GM12878 (cell line): ENCODE results near the gene TESK2.

ENCODE experiments used
- ASH2L ChIP-seq: fragments of 300-600, 200-600 bp; sonication (generic); IDR thresholded peaks from 2 replicates; pipeline ENCODE4 v1.6.1; 2017; ENCODE audit warnings: low read depth, mild to moderate bottlenecking, borderline replicate concordance
- MTA2 ChIP-seq: fragments of 450-650 bp; IDR thresholded peaks from 2 replicates; pipeline ENCODE4 v1.6.1; 2016; ENCODE audit warnings: low read depth, mild to moderate bottlenecking, moderate library complexity
- MYC ChIP-seq: IDR thresholded peaks from 2 replicates; pipeline ENCODE4 v1.6.1; 2011; ENCODE audit warnings: mild to moderate bottlenecking, low read length, moderate library complexity, inconsistent platforms; ENCODE audit not compliant: insufficient read depth, insufficient replicate concordance, insufficient read length, severe bottlenecking
- POLR2A ChIP-seq: IDR thresholded peaks from 2 replicates; pipeline ENCODE4 v1.6.1; 2011; ENCODE audit warnings: low read depth, mild to moderate bottlenecking, low read length
- RAD21 ChIP-seq: IDR thresholded peaks from 2 replicates; pipeline ENCODE4 v1.6.1; 2011; ENCODE audit warnings: mild to moderate bottlenecking, low read depth, low read length, moderate library complexity; ENCODE audit not compliant: insufficient read depth
- YY1 ChIP-seq: IDR thresholded peaks from 2 replicates; pipeline ENCODE4 v1.6.1; 2011; ENCODE audit warnings: low read depth, mild to moderate bottlenecking, low read length
- ZBED1 ChIP-seq: IDR thresholded peaks from 2 replicates; pipeline ENCODE4 v1.6.1; 2016; ENCODE audit warnings: borderline replicate concordance
- ZZZ3 ChIP-seq: IDR thresholded peaks from 2 replicates; pipeline ENCODE4 v1.6.1; 2011; ENCODE audit warnings: low read depth; ENCODE audit not compliant: control insufficient read depth, insufficient read length
- TF ChIP-seq, protein P1 (sequence below): fragments of 450-650 bp; IDR thresholded peaks from 2 replicates; pipeline ENCODE4 v1.6.1; 2016; ENCODE audit warnings: mild to moderate bottlenecking
- TF ChIP-seq, protein P2 (sequence below), 3 experiments: IDR thresholded peaks in 2 of 3; conservative IDR thresholded peaks in 1 of 3; 2 replicates each; pipeline ENCODE4 v1.5.1; 2011; ENCODE audit warnings: low read depth in 3 of 3, low read length in 3 of 3, mild to moderate bottlenecking in 3 of 3, control low read depth in 2 of 3, moderate library complexity in 2 of 3, inconsistent platforms in 1 of 3, mixed read lengths in 1 of 3; ENCODE audit not compliant: control insufficient read depth in 2 of 3, insufficient read depth in 1 of 3; ENCODE audit errors: extremely low read depth in 1 of 3

DNA sequence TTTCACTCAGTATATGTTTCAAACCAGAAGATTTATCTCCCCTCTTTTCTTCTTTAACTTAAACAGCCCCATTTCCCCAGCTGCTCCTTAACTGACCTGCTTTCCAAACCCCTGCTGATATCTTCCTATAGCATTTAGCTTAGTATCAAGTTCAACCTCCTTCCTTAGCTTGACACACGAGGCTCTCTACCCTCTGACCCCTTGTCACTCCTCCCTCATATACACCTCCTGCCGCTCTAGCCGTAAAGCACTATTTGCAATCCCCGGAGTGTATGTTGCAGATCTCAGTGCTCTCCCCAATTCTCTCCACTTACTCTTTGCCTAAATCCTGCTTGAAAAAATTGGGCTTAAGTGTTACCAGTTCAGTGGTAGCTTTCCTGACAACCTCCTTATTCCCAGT lies 45.9 kb upstream of the TESK2 start:
- TF ChIP-seq YY1 (no peak), ZZZ3 (no peak), ASH2L (no peak), ZBED1 (no peak), MTA2 (no peak), RAD21 (no peak), POLR2A (no peak), MYC (no peak)
- TF ChIP-seq, protein P1, sequence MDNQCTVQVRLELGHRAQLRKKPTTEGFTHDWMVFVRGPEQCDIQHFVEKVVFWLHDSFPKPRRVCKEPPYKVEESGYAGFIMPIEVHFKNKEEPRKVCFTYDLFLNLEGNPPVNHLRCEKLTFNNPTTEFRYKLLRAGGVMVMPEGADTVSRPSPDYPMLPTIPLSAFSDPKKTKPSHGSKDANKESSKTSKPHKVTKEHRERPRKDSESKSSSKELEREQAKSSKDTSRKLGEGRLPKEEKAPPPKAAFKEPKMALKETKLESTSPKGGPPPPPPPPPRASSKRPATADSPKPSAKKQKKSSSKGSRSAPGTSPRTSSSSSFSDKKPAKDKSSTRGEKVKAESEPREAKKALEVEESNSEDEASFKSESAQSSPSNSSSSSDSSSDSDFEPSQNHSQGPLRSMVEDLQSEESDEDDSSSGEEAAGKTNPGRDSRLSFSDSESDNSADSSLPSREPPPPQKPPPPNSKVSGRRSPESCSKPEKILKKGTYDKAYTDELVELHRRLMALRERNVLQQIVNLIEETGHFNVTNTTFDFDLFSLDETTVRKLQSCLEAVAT: no peak
- TF ChIP-seq, protein P2, sequence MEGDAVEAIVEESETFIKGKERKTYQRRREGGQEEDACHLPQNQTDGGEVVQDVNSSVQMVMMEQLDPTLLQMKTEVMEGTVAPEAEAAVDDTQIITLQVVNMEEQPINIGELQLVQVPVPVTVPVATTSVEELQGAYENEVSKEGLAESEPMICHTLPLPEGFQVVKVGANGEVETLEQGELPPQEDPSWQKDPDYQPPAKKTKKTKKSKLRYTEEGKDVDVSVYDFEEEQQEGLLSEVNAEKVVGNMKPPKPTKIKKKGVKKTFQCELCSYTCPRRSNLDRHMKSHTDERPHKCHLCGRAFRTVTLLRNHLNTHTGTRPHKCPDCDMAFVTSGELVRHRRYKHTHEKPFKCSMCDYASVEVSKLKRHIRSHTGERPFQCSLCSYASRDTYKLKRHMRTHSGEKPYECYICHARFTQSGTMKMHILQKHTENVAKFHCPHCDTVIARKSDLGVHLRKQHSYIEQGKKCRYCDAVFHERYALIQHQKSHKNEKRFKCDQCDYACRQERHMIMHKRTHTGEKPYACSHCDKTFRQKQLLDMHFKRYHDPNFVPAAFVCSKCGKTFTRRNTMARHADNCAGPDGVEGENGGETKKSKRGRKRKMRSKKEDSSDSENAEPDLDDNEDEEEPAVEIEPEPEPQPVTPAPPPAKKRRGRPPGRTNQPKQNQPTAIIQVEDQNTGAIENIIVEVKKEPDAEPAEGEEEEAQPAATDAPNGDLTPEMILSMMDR (IDR thresholded peaks at IDR 0.05 in 2 of 3, conservative IDR thresholded peaks at IDR 0.05 in 1 of 3; ENCODE audit: control insufficient read depth in 2 of 3, extremely low read depth in 1 of 3, insufficient read depth in 1 of 3, low read depth in 3 of 3, low read length in 3 of 3): no peak
